ENCODE results near the gene UGT1A9.

GRCh38 chr2:233745073-233745755, 73.5 kb downstream of the UGT1A9 start:
- TF ChIP-seq GATA2 (IDR thresholded peaks at IDR 0.05; ENCODE audit: low read depth, low read length) (no peak), GATA3 (IDR thresholded peaks at IDR 0.05; ENCODE audit: low read depth, low read length) (no peak)

All from SH-SY5Y (cell line).